ENCODE data around the gene SENP3. TPM values are rescaled to one million over a fixed set of nuclear protein-coding genes. Genes with fewer than 3 reads are reported as not detected.

The SENP3 gene
- total and polyA plus RNA-seq, 2 of the 13 experiments (the other 11 are each of a cell fraction or from before 2014, with no cell fraction given) = 55.8 to 75.4 TPM

GRCh38 chr17:7583253-7584109 is 21.8 kb downstream of the SENP3 start, which contains the start of gene MPDU1 (continued):
- TF ChIP-seq RFX1 (IDR thresholded peaks at IDR 0.05) (no peak), ZNF180 (CRISPR knock-in tag; IDR thresholded peaks at IDR 0.05; ENCODE audit: borderline replicate concordance, low read depth) (0 out of 2 replicates have a peak, but pooled peaks have one; percentile 65), JDP2 (CRISPR knock-in tag; IDR thresholded peaks at IDR 0.05; ENCODE audit: borderline replicate concordance) (no peak), AHR (CRISPR knock-in tag; IDR thresholded peaks at IDR 0.05) (no peak; the same call in 1 of the 2 replicates), MXD1 (CRISPR knock-in tag; IDR thresholded peaks at IDR 0.05) (no peak), FUBP1 (CRISPR knock-in tag; IDR thresholded peaks at IDR 0.05; ENCODE audit: borderline replicate concordance) (no peak), GPN1 (CRISPR knock-in tag; IDR thresholded peaks at IDR 0.05; ENCODE audit: borderline replicate concordance) (no peak), ZNF691 (CRISPR knock-in tag; IDR thresholded peaks at IDR 0.05; ENCODE audit: borderline replicate concordance, low read depth) (no peak), E2F1 (CRISPR knock-in tag; IDR thresholded peaks at IDR 0.05) (peak; percentile 96), ZSCAN21 (CRISPR knock-in tag; IDR thresholded peaks at IDR 0.05; ENCODE audit: borderline replicate concordance) (no peak), SRY (CRISPR knock-in tag; IDR thresholded peaks at IDR 0.05) (no peak), FOSL1 (CRISPR knock-in tag; IDR thresholded peaks at IDR 0.05; ENCODE audit: borderline replicate concordance) (peak; percentile 34; the same call in 1 of the 2 replicates), RBAK (CRISPR knock-in tag; IDR thresholded peaks at IDR 0.05) (no peak), ZBTB44 (CRISPR knock-in tag; IDR thresholded peaks at IDR 0.05) (0 out of 2 replicates have a peak, but pooled peaks have one; percentile 22), ZBTB46 (CRISPR knock-in tag; IDR thresholded peaks at IDR 0.05; ENCODE audit: borderline replicate concordance) (no peak), SOX5 (CRISPR knock-in tag; IDR thresholded peaks at IDR 0.05; ENCODE audit: borderline replicate concordance) (no peak), ZNF501 (CRISPR knock-in tag; IDR thresholded peaks at IDR 0.05) (peak; percentile 86)
